SK-N-SH treated with all-trans-retinoic acid at 6 μM for 48 hours (cell line): Measurements from ENCODE around the gene RAD51B.

Experiments
- BACH2 ChIP-seq: fragments of 250-450 bp; sonication (Bioruptor Pico); IDR thresholded peaks from 2 replicates; pipeline ENCODE4 v1.9.0; 2021; ENCODE audit warnings: mild to moderate bottlenecking, borderline replicate concordance
- CREB5 ChIP-seq: fragments of 250-450 bp; sonication (Bioruptor Pico); IDR thresholded peaks from 2 replicates; pipeline ENCODE4 v1.5.1; 2020; ENCODE audit warnings: low read depth, mild to moderate bottlenecking, moderate library complexity
- GLIS3 ChIP-seq: fragments of 250-450 bp; sonication (Bioruptor Pico); IDR thresholded peaks from 2 replicates; pipeline ENCODE4 v1.5.0; 2020; ENCODE audit warnings: mild to moderate bottlenecking, moderate library complexity
- RARB ChIP-seq: fragments of 250-450 bp; sonication (Bioruptor Pico); IDR thresholded peaks from 2 replicates; pipeline ENCODE4 v1.8.0; 2021; ENCODE audit warnings: mild to moderate bottlenecking, moderate library complexity
- TF ChIP-seq, protein P1 (sequence below): fragments of 250-450 bp; sonication (Bioruptor Pico); IDR thresholded peaks from 2 replicates; pipeline ENCODE4 v1.5.1; 2021; ENCODE audit warnings: mild to moderate bottlenecking, moderate library complexity

GRCh38 chr14:68379510-68380328 lies 560.1 kb downstream of the RAD51B start:
- TF ChIP-seq, protein P1, sequence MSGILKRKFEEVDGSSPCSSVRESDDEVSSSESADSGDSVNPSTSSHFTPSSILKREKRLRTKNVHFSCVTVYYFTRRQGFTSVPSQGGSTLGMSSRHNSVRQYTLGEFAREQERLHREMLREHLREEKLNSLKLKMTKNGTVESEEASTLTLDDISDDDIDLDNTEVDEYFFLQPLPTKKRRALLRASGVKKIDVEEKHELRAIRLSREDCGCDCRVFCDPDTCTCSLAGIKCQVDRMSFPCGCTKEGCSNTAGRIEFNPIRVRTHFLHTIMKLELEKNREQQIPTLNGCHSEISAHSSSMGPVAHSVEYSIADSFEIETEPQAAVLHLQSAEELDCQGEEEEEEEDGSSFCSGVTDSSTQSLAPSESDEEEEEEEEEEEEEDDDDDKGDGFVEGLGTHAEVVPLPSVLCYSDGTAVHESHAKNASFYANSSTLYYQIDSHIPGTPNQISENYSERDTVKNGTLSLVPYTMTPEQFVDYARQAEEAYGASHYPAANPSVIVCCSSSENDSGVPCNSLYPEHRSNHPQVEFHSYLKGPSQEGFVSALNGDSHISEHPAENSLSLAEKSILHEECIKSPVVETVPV (CRISPR knock-in tag) = no peak
- no peak for TF ChIP-seq BACH2 (CRISPR knock-in tag)
- TF ChIP-seq GLIS3 = no peak
- TF ChIP-seq RARB (CRISPR knock-in tag) = no peak
- TF ChIP-seq CREB5 (CRISPR knock-in tag) = no peak
